Tibial artery (tissue), 4 donors: ENCODE measurements around the gene NALF2.

Source experiments
- DNase-seq, 2 donors: peaks; one replicate each; pipeline ENCODE4 v3.0.0-alpha.2; 2019
- H3K27ac ChIP-seq, 2 donors: fragments of 200-600 bp; sonication (generic) in 1 of 2; 1 replicate in 1 of 2; 2 replicates in 1 of 2; pipeline ENCODE4 v1.5.1; 2018 to 2019; ENCODE audit warnings: mild to moderate bottlenecking in 1 of 2
- H3K27me3 ChIP-seq, 2 donors: fragments of 200-600 bp; sonication (generic) in 1 of 2; one replicate each; pipeline versions ENCODE4 v1.5.1 to v1.6.0; 2016 to 2019
- H3K36me3 ChIP-seq, 3 donors: fragments of 200-600 bp; sonication (generic) in 2 of 3; one replicate each; pipeline ENCODE4 v1.5.1; 2016 to 2019; ENCODE audit warnings: mild to moderate bottlenecking in 2 of 3
- H3K4me1 ChIP-seq, 4 donors: fragments of 200-600 bp; sonication (generic) in 2 of 4; 1 replicate in 3 of 4; 2 replicates in 1 of 4; pipeline ENCODE4 v1.5.1; 2016 to 2019
- H3K4me3 ChIP-seq, 2 donors: fragments of 200-600 bp; sonication (generic) in 1 of 2; 1 replicate in 1 of 2; 2 replicates in 1 of 2; pipeline ENCODE4 v1.5.1; 2018 to 2019; ENCODE audit warnings: mild to moderate bottlenecking in 2 of 2
- H3K9me3 ChIP-seq, 3 donors: fragments of 200-600 bp; sonication (generic) in 1 of 3; one replicate each; pipeline ENCODE4 v1.5.1; 2016 to 2019
- CTCF ChIP-seq, 2 experiments: fragments of 200-600 bp in 1 of 2; fragments of 450-650 bp in 1 of 2; IDR thresholded peaks; one replicate each; pipeline ENCODE4 v1.5.1; 2017 to 2019; ENCODE audit warnings: antibody characterized with exemption in 2 of 2, mild to moderate bottlenecking in 1 of 2, moderate library complexity in 1 of 2
- intact Hi-C: fragments of 100-400 bp; cut with DNase I; formaldehyde crosslinking; loops from one replicate; pipeline ENCODE4 v1.15.0; 2023; ENCODE audit warnings: low total_unique reads

The NALF2 gene

GRCh38 chrX:69510137-69510715, 6.1 kb downstream of the NALF2 start:
- Histone ChIP-seq H3K4me1 (peaks cover 0 to 8% (median 3%) of the 10 kb centered on the region in 4 donors), H3K27me3 (peaks cover 0 to 31% of the 10 kb centered on the region in 2 donors), H3K9me3 (no peaks in the 10 kb centered on the region), H3K4me3 (no peak overlapping the region), H3K36me3 (no peaks in the 10 kb centered on the region), H3K27ac (no peak overlapping the region)
- intact Hi-C loops = no loop called here
- no peak for DNase-seq
- no peak for TF ChIP-seq CTCF (IDR thresholded peaks at IDR 0.05)

- Histone ChIP-seq H3K4me1 (peaks cover 0 to under 1% (median 0%) of the 10 kb centered on the region in 4 donors), H3K36me3 (no peaks in the 10 kb centered on the region), H3K9me3 (no peaks in the 10 kb centered on the region), H3K27me3 (peaks cover 0 to 25% of the 10 kb centered on the region in 2 donors), H3K4me3 (no peak overlapping the region), H3K27ac (no peak overlapping the region)
- DNase-seq = no peak
- intact Hi-C loops = no loop called here
- no peak for TF ChIP-seq CTCF (IDR thresholded peaks at IDR 0.05)
Observed at GRCh38 chrX:69510914-69511513, 6.9 kb downstream of the NALF2 start.

GRCh38 chrX:69522052-69522451, 17.9 kb downstream of the NALF2 start:
- Histone ChIP-seq H3K4me1 (no peaks in the 10 kb centered on the region), H3K27me3 (no peaks in the 10 kb centered on the region), H3K36me3 (no peaks in the 10 kb centered on the region), H3K4me3 (no peak overlapping the region), H3K27ac (no peak overlapping the region), H3K9me3 (no peaks in the 10 kb centered on the region)
- TF ChIP-seq CTCF (IDR thresholded peaks at IDR 0.05) = no peak
- intact Hi-C loops = no loop called here
- DNase-seq = no peak

- no peak for DNase-seq
- TF ChIP-seq CTCF (IDR thresholded peaks at IDR 0.05) = no peak
- no peak overlapping the region for H3K4me3 ChIP-seq
- no peaks in the 10 kb centered on the region for H3K9me3 ChIP-seq
- no peak overlapping the region for H3K27ac ChIP-seq
- H3K36me3 ChIP-seq = no peaks in the 10 kb centered on the region
- no peaks in the 10 kb centered on the region for H3K4me1 ChIP-seq
- intact Hi-C loops = no loop called here
- no peaks in the 10 kb centered on the region for H3K27me3 ChIP-seq
Observed at GRCh38 chrX:69523314-69523713, 19.2 kb downstream of the NALF2 start.

- Histone ChIP-seq H3K4me1 (no peaks in the 10 kb centered on the region), H3K4me3 (no peak overlapping the region), H3K27me3 (no peaks in the 10 kb centered on the region), H3K27ac (no peak overlapping the region), H3K9me3 (no peaks in the 10 kb centered on the region), H3K36me3 (no peaks in the 10 kb centered on the region)
- no peak for TF ChIP-seq CTCF (IDR thresholded peaks at IDR 0.05)
- intact Hi-C loops = no loop called here
- no peak for DNase-seq
Observed at GRCh38 chrX:69524781-69525363, 20.7 kb downstream of the NALF2 start.
